OCI-LY1 (cell line): ENCODE data around the gene WWC2.

ENCODE experiments used
- EZH2 ChIP-seq: fragments of 200-600 bp; sonication (generic), shearing (Covaris generic); IDR thresholded peaks from 2 replicates; pipeline ENCODE4 v1.8.0; 2017; ENCODE audit warnings: borderline replicate concordance, mixed run types, mild to moderate bottlenecking, antibody characterized with exemption, low read length, moderate library complexity, mixed read lengths
- TF ChIP-seq, protein P1 (sequence below): fragments of 200-600 bp; sonication (generic), shearing (Covaris generic); IDR thresholded peaks from 2 replicates; pipeline ENCODE4 v1.5.1; 2017; ENCODE audit warnings: mild to moderate bottlenecking, antibody characterized with exemption, low read length, moderate library complexity, mixed read lengths

DNA sequence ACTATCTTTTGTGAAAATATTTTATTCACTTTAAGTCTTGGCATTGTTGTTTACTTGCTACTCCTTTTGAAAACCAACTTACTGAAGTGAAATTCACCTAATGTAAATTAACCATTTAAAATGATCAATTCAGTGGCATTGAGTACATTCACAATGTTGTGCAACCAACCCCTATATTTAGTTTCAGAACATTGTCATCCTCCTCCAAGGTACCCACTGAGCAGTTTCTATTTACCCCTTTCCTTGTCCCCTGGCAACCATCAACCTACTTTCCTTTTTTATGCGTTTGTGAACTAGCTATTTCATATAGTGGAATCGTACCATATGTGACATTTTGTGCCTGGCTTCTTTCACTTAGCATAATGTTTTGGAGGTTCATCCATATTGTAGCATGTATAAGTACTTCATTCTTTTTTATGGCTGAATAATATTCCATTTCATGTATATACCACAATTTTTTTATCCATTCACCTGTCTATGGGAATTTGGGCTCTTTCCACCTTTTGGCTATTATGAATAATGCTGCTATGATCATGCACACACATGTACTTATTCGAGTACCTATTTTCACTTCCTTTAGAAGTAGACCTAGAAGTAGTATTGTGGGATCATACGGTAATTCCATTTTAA is 85.0 kb downstream of the WWC2 start:
- TF ChIP-seq, protein P1, sequence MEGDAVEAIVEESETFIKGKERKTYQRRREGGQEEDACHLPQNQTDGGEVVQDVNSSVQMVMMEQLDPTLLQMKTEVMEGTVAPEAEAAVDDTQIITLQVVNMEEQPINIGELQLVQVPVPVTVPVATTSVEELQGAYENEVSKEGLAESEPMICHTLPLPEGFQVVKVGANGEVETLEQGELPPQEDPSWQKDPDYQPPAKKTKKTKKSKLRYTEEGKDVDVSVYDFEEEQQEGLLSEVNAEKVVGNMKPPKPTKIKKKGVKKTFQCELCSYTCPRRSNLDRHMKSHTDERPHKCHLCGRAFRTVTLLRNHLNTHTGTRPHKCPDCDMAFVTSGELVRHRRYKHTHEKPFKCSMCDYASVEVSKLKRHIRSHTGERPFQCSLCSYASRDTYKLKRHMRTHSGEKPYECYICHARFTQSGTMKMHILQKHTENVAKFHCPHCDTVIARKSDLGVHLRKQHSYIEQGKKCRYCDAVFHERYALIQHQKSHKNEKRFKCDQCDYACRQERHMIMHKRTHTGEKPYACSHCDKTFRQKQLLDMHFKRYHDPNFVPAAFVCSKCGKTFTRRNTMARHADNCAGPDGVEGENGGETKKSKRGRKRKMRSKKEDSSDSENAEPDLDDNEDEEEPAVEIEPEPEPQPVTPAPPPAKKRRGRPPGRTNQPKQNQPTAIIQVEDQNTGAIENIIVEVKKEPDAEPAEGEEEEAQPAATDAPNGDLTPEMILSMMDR = no peak
- no peak for TF ChIP-seq EZH2
